ENCODE measurements around the gene JAZF1. TPM values are rescaled to one million over a fixed set of nuclear protein-coding genes. Genes with fewer than 3 reads are reported as not detected.

Gene JAZF1
- total and polyA plus RNA-seq, 2 of the 4 experiments (the other 2 are of a cell fraction) = 8.4 to 10.5 TPM

DNA sequence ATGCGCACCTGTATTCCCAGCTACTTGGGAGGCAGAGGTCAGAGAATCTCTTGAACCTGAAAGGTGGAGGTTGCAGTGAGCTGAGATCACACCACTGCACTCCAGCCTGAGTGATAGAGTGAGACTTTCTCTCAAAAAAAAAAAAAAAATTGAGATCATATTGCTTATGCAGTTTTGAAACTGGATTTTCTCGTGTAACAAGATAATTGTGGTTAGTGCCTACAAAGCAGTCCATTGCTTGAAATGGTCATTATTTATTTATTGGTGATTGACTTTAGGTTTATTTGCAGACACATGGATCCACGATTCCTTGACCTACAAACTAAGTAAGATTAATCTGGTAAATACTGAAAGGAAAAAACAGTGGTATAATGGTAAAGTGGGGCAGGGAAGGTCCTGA lies 290.8 kb downstream of the JAZF1 start:
- in situ Hi-C loops (cut with MboI; ENCODE audit: low sequenced_read_pairs) = no loop called here
- Histone ChIP-seq H2BK15ac (ENCODE audit: low read depth, low read length) (no peak overlapping the region), H3K9ac (ENCODE audit: low read depth, low read length) (no peak overlapping the region)

More for the DNA sequence above, 290.8 kb downstream of the JAZF1 start:
- Histone ChIP-seq H2AK5ac (ENCODE audit: low read depth, low read length) (no peak overlapping the region), H4K8ac (ENCODE audit: low read depth in 2 of 2, low read length in 2 of 2) (no peak overlapping the region), H4K5ac (ENCODE audit: low read depth, low read length) (no peak overlapping the region), H3K27ac (ENCODE audit: insufficient read depth, low read length) (no peak overlapping the region), H3K14ac (replicated peaks; ENCODE audit: low read depth, low read length) (no peak overlapping the region), H2AFZ (replicated peaks; ENCODE audit: low read length, poor library complexity) (no peak overlapping the region), H3K27me3 (ENCODE audit: control insufficient read depth, insufficient read depth, low read length) (no peaks in the 10 kb centered on the region), H4K20me1 (ENCODE audit: insufficient read depth, low read length) (no peaks in the 10 kb centered on the region), H3K4me1 (ENCODE audit: control insufficient read depth, insufficient read depth, low read length) (no peaks in the 10 kb centered on the region), H2BK20ac (ENCODE audit: low read depth, low read length) (no peak overlapping the region), H3K36me3 (ENCODE audit: control insufficient read depth, insufficient read depth, low read length) (peaks cover 5% of the 10 kb centered on the region; the same call in 1 of the 2 replicates), H3K4me2 (ENCODE audit: low read depth, low read length) (no peak overlapping the region), H3K4me3 (ENCODE audit: insufficient read depth, low read depth, low read length) (no peak overlapping the region), H4K91ac (ENCODE audit: insufficient read depth, low read depth, low read length) (no peak overlapping the region), H2BK5ac (ENCODE audit: low read depth, low read length, poor library complexity, severe bottlenecking) (no peak overlapping the region), H3K23ac (ENCODE audit: low read depth, low read length) (no peak overlapping the region), H2AK9ac (replicated peaks; ENCODE audit: low read depth, low read length, poor library complexity) (no peak overlapping the region), H3K79me1 (ENCODE audit: low read depth in 1 of 2, low read length in 2 of 2) (peaks cover 0 to 6% of the 10 kb centered on the region in 2 experiments; a peak in 2 of 4 replicates), H3K56ac (ENCODE audit: extremely low read depth, insufficient read depth, low read length) (no peak overlapping the region), H3K9me3 (ENCODE audit: control insufficient read depth, insufficient read depth, low read length) (no peaks in the 10 kb centered on the region), H3K4ac (ENCODE audit: low read depth, low read length) (no peak overlapping the region), H3K18ac (ENCODE audit: low read depth, low read length) (no peak overlapping the region), H2BK120ac (ENCODE audit: low read depth, low read length) (no peak overlapping the region), H3K9me1 (ENCODE audit: insufficient read depth, low read length) (no peaks in the 10 kb centered on the region)
- DNase-seq = no peak
- CTCF ChIA-PET = no interaction called here
- POLR2A ChIA-PET (ENCODE audit: unreplicated experiment) = interaction anchor here (0.7 kb wide), 1 partner anchor 200 kb away, joined by 5 read pairs; no protein-coding TSS in a partner anchor
- no CpG with 5 or more reads among the region's 3 CpGs for WGBS, 2 experiments (ENCODE audit: extremely low coverage in 2 of 2, insufficient read length in 1 of 2)
- no TSS peak for BruUV-seq (replicated peaks)
- no peak for TF ChIP-seq NFE2L2 (IDR thresholded peaks at IDR 0.05; ENCODE audit: low read depth, low read length)
- no peak for TF ChIP-seq BHLHE40 (IDR thresholded peaks at IDR 0.05; ENCODE audit: low read depth, low read length)
- no peak for TF ChIP-seq SMC3 (IDR thresholded peaks at IDR 0.05; ENCODE audit: low read depth, low read length)
- no peak for TF ChIP-seq MAZ (IDR thresholded peaks at IDR 0.05; ENCODE audit: borderline replicate concordance, low read depth, low read length)
- TF ChIP-seq RFX5 (IDR thresholded peaks at IDR 0.05; ENCODE audit: low read depth, low read length) = no peak
- TF ChIP-seq, protein P1, sequence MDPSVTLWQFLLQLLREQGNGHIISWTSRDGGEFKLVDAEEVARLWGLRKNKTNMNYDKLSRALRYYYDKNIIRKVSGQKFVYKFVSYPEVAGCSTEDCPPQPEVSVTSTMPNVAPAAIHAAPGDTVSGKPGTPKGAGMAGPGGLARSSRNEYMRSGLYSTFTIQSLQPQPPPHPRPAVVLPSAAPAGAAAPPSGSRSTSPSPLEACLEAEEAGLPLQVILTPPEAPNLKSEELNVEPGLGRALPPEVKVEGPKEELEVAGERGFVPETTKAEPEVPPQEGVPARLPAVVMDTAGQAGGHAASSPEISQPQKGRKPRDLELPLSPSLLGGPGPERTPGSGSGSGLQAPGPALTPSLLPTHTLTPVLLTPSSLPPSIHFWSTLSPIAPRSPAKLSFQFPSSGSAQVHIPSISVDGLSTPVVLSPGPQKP (IDR thresholded peaks at IDR 0.05; ENCODE audit: borderline replicate concordance, low read depth, low read length) = no peak
- no peak for TF ChIP-seq USF2 (IDR thresholded peaks at IDR 0.05; ENCODE audit: low read depth, low read length)
- TF ChIP-seq MAFK (IDR thresholded peaks at IDR 0.05; ENCODE audit: low read depth, low read length) = no peak
- no peak for TF ChIP-seq POLR2A (IDR thresholded peaks at IDR 0.05; ENCODE audit: low read depth, low read length)
- no peak for TF ChIP-seq CEBPB (IDR thresholded peaks at IDR 0.05; ENCODE audit: low read depth, low read length)
- no peak for TF ChIP-seq RCOR1 (IDR thresholded peaks at IDR 0.05; ENCODE audit: insufficient replicate concordance, low read length)
- intact Hi-C loops (cut with micrococcal nuclease) (no loop called here), dilution Hi-C loops (cut with HindIII; ENCODE audit: low sequenced_read_pairs, unreplicated experiment) (no loop called here)
- no peak for ATAC-seq (ENCODE audit: low read depth)

Data from IMR-90 (cell line).